IgD-negative memory B cell (primary cell): Measurements from ENCODE around the gene FBXO39. TPM values are rescaled to one million over a fixed set of nuclear protein-coding genes. Genes with fewer than 3 reads are reported as not detected.
"Not testable (repeated sequence)": the region's sequence is repeated elsewhere in the genome, so short reads cannot be mapped to it uniquely, and the experiment has no call there.

ENCODE experiments used
- H3K27ac Mint-ChIP-seq, 3 donors: one replicate each; pipeline ENCODE4 v1.8.0; 2020 to 2022; ENCODE audit warnings: mild to moderate bottlenecking in 3 of 3, mixed read lengths in 3 of 3, moderate library complexity in 1 of 3
- H3K27me3 Mint-ChIP-seq: one replicate; pipeline ENCODE4 v1.8.0; 2021; ENCODE audit warnings: mixed read lengths
- H3K36me3 Mint-ChIP-seq: one replicate; pipeline ENCODE4 v1.8.0; 2020; ENCODE audit warnings: mild to moderate bottlenecking, mixed read lengths
- H3K4me1 Mint-ChIP-seq, 3 donors: one replicate each; pipeline ENCODE4 v1.8.0; 2020 to 2022; ENCODE audit warnings: mixed read lengths in 3 of 3, mild to moderate bottlenecking in 1 of 3
- H3K4me3 Mint-ChIP-seq, 4 donors: one replicate each; pipeline ENCODE4 v1.8.0; 2020 to 2022; ENCODE audit warnings: mild to moderate bottlenecking in 4 of 4, mixed read lengths in 4 of 4, moderate library complexity in 3 of 4
- H3K9me3 Mint-ChIP-seq, 3 donors: one replicate each; pipeline ENCODE4 v1.8.0; 2020 to 2021; ENCODE audit warnings: mixed read lengths in 3 of 3, mild to moderate bottlenecking in 1 of 3
- polyA plus RNA-seq: library from polyadenylated mRNA; unstranded; fragments of 300-500 nt; fragmentation: Illumina TruSeq; gene quantifications from one replicate; pipeline ENCODE4 v1.2.3, GENCODE V29; 2021

The FBXO39 gene
- not detected for polyA plus RNA-seq

DNA sequence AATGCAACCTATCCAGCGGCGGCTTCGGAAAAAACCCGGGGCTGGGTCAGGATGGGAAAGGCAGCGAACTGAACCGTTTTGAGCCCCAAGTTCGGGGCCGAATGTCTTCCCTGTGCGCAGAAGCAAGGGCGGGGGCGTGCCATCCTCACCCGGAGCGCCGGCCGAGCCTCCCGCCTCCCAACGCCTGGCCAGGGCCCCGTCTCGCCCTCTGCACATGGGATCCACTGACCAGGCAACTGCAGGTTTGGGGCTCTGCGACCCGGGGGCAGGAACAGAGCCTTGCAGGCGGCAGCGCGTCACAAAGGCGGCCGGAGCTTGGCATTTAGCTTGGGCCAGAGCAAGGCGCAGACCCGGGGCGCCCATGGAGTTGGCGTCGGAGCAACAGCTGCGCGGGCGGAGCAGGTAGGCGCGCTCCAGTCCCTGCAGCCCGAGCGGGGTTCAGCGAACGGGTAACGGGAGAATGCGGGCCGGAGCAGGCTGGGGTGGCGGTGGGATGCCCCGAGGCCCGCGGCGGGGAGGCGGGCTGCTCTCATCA, at the start of gene FBXO39:
Gene FBXO39 (plus strand): TSS at position 345 of the 535 bp plus-strand sequence. CDS start 3,654 bp downstream, outside the sequence.
- H3K4me1 Mint-ChIP-seq = peaks cover 0 to 2% (median 0%) of the 10 kb centered on the region in 3 donors
- H3K4me3 Mint-ChIP-seq = no peak within 1 kb of the TSS

GRCh38 chr17:6729531-6729930, 46.5 kb upstream of the FBXO39 start:
- peaks cover 13% of the 10 kb centered on the region for H3K27me3 Mint-ChIP-seq
- peaks cover 2% of the 10 kb centered on the region for H3K36me3 Mint-ChIP-seq
- no peaks in the 10 kb centered on the region for H3K9me3 Mint-ChIP-seq
- H3K4me1 Mint-ChIP-seq = no peaks in the 10 kb centered on the region
- H3K4me3 Mint-ChIP-seq = no peak overlapping the region
- H3K27ac Mint-ChIP-seq = peak overlapping the region in 1 of 3 donors; percentile 13

More for the DNA sequence above, at the start of gene FBXO39:
- Mint-ChIP-seq H3K9me3 (peaks cover 12 to 27% (median 24%) of the 10 kb centered on the region in 3 donors), H3K36me3 (peaks cover 27% of the 10 kb centered on the region), H3K27ac (peak within 1 kb of the TSS in 1 of 3 donors; percentile 62), H3K27me3 (peaks cover 19% of the 10 kb centered on the region)

DNA sequence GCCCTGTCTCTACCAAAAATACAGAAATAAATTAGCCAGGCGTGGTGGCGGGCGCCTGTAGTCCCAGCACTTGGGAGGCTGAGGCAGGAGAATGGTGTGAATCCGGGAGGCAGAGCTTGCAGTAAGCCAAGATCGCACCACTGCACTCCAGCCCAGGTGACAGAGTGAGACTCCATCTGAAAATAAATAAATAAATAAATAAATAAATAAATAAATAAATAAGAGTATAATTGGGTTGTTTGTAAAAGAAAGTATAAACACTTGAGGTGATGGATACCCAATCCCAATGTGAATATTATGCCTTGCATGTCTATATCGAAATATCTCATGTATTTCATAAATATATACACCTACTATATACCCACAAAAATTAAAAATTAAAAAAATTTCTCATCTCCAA, 29.4 kb upstream of the FBXO39 start:
- H3K9me3 Mint-ChIP-seq, H3K27ac Mint-ChIP-seq, H3K4me1 Mint-ChIP-seq, H3K4me3 Mint-ChIP-seq, H3K36me3 Mint-ChIP-seq, H3K27me3 Mint-ChIP-seq: not testable (repeated sequence)

- peaks cover 0 to 3% (median 2%) of the 10 kb centered on the region in 3 donors for H3K4me1 Mint-ChIP-seq
- H3K36me3 Mint-ChIP-seq = peaks cover 2% of the 10 kb centered on the region
- no peak overlapping the region for H3K27ac Mint-ChIP-seq
- H3K4me3 Mint-ChIP-seq = no peak overlapping the region
- H3K9me3 Mint-ChIP-seq = no peaks in the 10 kb centered on the region
- peaks cover 5% of the 10 kb centered on the region for H3K27me3 Mint-ChIP-seq
Observed at GRCh38 chr17:6748617-6749016, 27.4 kb upstream of the FBXO39 start.

DNA sequence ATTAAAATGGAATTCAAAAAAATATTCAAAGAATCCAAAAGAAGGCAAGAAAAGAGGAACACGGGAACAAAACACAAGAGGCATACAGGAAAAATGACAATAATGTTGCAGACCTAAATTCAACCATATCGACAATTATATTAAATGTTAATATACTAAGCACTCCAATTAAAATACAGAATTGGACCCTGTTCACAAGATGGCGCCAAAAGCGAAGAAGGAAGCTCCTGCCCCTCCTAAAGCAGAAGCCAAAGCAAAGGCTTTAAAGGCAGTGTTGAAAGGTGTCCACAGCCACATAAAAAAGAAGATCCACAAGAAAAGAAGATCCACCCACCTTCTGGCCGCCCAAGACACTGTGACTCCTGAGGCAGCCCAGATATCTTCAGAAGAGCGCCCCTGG, 26.5 kb upstream of the FBXO39 start:
- H3K4me3 Mint-ChIP-seq = peak overlapping the region in 1 of 4 donors; percentile 42
- no peaks in the 10 kb centered on the region for H3K9me3 Mint-ChIP-seq
- H3K4me1 Mint-ChIP-seq = peaks cover 0 to 3% (median 2%) of the 10 kb centered on the region in 3 donors
- peaks cover 3% of the 10 kb centered on the region for H3K27me3 Mint-ChIP-seq
- peaks cover 2% of the 10 kb centered on the region for H3K36me3 Mint-ChIP-seq
- no peak overlapping the region for H3K27ac Mint-ChIP-seq

DNA sequence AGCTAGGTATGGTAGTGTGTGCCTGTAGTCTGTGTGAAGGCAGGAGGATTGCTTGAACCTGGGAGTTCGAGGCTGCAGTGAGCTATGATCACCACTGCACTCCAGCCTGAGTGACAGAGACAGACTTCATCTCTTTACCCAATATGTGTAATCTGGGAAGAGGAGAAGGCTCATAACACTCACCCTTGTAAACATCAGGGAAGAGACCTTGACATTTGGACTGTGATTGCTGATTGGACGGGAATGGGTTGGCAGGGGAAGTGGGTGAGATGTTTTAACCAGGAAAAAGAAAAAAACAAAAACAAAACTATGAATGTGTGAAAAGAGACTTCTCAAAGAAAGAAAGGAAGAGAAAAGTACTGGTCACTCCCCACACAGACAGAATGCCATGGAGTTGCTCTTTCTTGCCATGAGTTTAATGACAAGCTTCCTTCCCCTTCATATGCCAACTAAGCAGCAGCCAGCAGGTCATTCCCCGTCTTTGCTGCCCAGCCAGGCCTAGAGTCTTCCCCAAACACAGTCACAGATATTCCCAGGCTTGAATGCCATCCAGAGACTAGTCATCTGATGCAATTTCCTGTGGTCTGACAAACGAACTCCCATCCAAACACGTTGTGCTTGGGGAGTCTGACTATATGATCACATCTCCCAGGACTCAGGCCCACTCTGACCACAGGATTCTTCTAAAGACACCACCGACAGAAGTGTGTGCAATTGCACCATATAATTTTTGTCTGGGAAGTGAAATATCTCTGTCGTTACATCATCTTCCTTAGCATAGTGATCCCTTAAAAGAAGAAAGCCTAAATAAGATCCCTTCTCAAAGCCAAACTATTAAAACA, 23.7 kb upstream of the FBXO39 start:
- no peaks in the 10 kb centered on the region for H3K36me3 Mint-ChIP-seq
- H3K27ac Mint-ChIP-seq = peak overlapping the region in 2 of 3 donors; percentile 15 to 51
- H3K4me3 Mint-ChIP-seq = peak overlapping the region in 1 of 4 donors; percentile 30
- no peaks in the 10 kb centered on the region for H3K9me3 Mint-ChIP-seq
- no peaks in the 10 kb centered on the region for H3K27me3 Mint-ChIP-seq
- peaks cover 11 to 14% (median 12%) of the 10 kb centered on the region in 3 donors for H3K4me1 Mint-ChIP-seq

GRCh38 chr17:6753006-6753445, 23.0 kb upstream of the FBXO39 start:
- no peaks in the 10 kb centered on the region for H3K27me3 Mint-ChIP-seq
- peak overlapping the region in 2 of 4 donors; percentile 30 to 72 for H3K4me3 Mint-ChIP-seq
- peak overlapping the region in 1 of 3 donors; percentile 15 for H3K27ac Mint-ChIP-seq
- H3K36me3 Mint-ChIP-seq = peaks cover 1% of the 10 kb centered on the region
- no peaks in the 10 kb centered on the region for H3K9me3 Mint-ChIP-seq
- peaks cover 15 to 20% (median 18%) of the 10 kb centered on the region in 3 donors for H3K4me1 Mint-ChIP-seq

GRCh38 chr17:6753546-6753945, 22.5 kb upstream of the FBXO39 start:
- H3K4me1 Mint-ChIP-seq = peaks cover 18 to 22% (median 19%) of the 10 kb centered on the region in 3 donors
- peak overlapping the region in 2 of 4 donors; percentile 25 to 55 for H3K4me3 Mint-ChIP-seq
- no peak overlapping the region for H3K27ac Mint-ChIP-seq
- H3K9me3 Mint-ChIP-seq = no peaks in the 10 kb centered on the region
- H3K36me3 Mint-ChIP-seq = peaks cover 2% of the 10 kb centered on the region
- no peaks in the 10 kb centered on the region for H3K27me3 Mint-ChIP-seq

- no peaks in the 10 kb centered on the region for H3K9me3 Mint-ChIP-seq
- H3K4me1 Mint-ChIP-seq = peaks cover 18 to 22% (median 19%) of the 10 kb centered on the region in 3 donors
- peaks cover 3% of the 10 kb centered on the region for H3K27me3 Mint-ChIP-seq
- peak overlapping the region; percentile 91 to 100 (median 98) for H3K4me3 Mint-ChIP-seq
- H3K36me3 Mint-ChIP-seq = peaks cover 4% of the 10 kb centered on the region
- H3K27ac Mint-ChIP-seq = peak overlapping the region; percentile 26 to 92 (median 87)
Observed at GRCh38 chr17:6755281-6755680, 20.7 kb upstream of the FBXO39 start.

- H3K27me3 Mint-ChIP-seq = peaks cover 3% of the 10 kb centered on the region
- peaks cover 18 to 22% (median 19%) of the 10 kb centered on the region in 3 donors for H3K4me1 Mint-ChIP-seq
- H3K36me3 Mint-ChIP-seq = peaks cover 4% of the 10 kb centered on the region
Observed at GRCh38 chr17:6755731-6756184, 20.3 kb upstream of the FBXO39 start, which contains the start of gene XAF1. TSS of gene XAF1 (plus strand) at chr17:6756046. CDS start at chr17:6756079, 33 bp downstream.

DNA sequence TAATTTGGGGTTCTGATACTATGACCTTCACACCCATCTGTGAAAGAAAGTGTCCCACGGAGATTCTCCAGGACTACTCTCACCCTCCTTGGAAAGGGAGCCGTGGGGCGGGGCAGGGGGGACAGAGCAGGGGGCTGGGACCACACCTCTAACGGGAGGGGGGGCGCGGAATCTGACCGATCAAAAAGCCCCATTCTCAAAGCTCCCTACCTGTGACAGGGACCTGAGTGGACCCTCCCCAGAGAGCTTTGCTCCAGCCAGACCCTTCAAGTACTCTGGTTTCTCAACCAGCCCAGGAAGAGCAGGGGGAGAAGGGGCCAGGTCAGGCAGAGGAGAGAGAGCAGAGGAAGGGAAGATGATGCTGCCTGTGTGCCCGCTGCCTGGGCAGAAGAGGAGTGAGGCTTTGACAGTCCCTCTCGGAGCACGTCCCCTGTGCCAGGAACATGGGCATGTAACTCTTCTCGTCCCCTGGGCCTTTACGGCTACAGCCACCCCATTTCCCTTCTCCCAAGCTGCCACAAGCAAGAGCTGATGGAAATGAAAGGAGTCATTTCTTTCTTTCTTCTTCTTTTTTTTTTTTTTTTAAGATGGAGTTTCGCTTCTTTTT, 19.5 kb upstream of the FBXO39 start:
- peaks cover 18 to 22% (median 19%) of the 10 kb centered on the region in 3 donors for H3K4me1 Mint-ChIP-seq
- H3K27ac Mint-ChIP-seq = peak overlapping the region; percentile 56 to 92 (median 87)
- H3K4me3 Mint-ChIP-seq = peak overlapping the region; percentile 91 to 100 (median 98)
- peaks cover 4% of the 10 kb centered on the region for H3K36me3 Mint-ChIP-seq
- no peaks in the 10 kb centered on the region for H3K9me3 Mint-ChIP-seq
- H3K27me3 Mint-ChIP-seq = peaks cover 3% of the 10 kb centered on the region

More at GRCh38 chr17:6755731-6756184, 20.3 kb upstream of the FBXO39 start, which contains the start of gene XAF1:
- Mint-ChIP-seq H3K9me3 (no peaks in the 10 kb centered on the region), H3K4me3 (peak within 1 kb of the TSS; percentile 91 to 100 (median 98)), H3K27ac (peak within 1 kb of the TSS; percentile 56 to 92 (median 87))

DNA sequence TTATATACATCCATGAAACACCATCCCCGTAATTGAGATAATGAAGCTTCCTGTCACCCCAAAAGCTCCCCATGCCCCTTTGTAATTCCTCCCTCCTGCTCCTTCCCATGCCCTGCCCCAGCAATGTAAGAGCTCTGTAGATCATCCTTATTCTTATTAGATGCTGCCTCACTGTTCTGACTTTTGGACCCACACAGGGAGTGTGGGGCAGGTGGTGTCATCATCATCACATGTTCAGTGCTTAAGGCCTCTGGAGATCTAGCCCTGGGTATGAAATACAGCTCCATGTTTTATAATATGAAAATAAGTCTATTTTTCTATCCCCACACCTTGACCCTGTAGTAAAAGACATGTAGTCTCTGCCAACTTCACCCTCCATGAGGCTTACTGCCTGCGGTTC, 18.3 kb upstream of the FBXO39 start:
- Mint-ChIP-seq H3K27ac (peak overlapping the region in 1 of 3 donors; percentile 59), H3K4me1 (peaks cover 16 to 22% (median 19%) of the 10 kb centered on the region in 3 donors), H3K36me3 (peaks cover 9% of the 10 kb centered on the region), H3K27me3 (peaks cover 3% of the 10 kb centered on the region), H3K9me3 (no peaks in the 10 kb centered on the region), H3K4me3 (peak overlapping the region in 3 of 4 donors; percentile 61 to 91 (median 80))

- Mint-ChIP-seq H3K27ac (no peak overlapping the region), H3K9me3 (peaks cover 4 to 14% (median 9%) of the 10 kb centered on the region in 3 donors), H3K4me1 (peaks cover 7 to 12% (median 11%) of the 10 kb centered on the region in 3 donors), H3K4me3 (no peak overlapping the region), H3K27me3 (peaks cover 3% of the 10 kb centered on the region), H3K36me3 (peaks cover 41% of the 10 kb centered on the region)
Observed at GRCh38 chr17:6761779-6762178, 14.2 kb upstream of the FBXO39 start.

DNA sequence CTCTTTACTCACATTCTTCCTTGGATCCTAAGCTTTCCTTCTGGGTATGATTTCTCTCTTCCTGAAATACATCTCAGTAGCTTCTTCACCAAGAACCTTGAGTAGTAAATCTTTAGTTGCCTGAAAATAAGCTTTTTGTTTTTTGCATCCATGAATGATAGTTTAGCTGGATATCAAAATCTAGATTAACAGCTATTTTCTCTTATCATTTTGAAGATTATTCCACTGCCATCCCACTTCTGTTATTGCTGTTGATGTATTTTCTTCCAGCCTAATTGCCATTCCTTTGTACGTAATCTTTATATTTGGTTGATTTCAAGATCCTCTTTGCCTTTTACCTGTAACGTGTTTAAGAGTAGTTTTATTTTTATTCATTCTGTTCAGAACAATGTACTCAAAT, 7.6 kb upstream of the FBXO39 start:
- Mint-ChIP-seq H3K36me3 (peaks cover 81% of the 10 kb centered on the region), H3K9me3 (peaks cover 21 to 54% (median 37%) of the 10 kb centered on the region in 3 donors), H3K27ac (no peak overlapping the region), H3K27me3 (no peaks in the 10 kb centered on the region), H3K4me1 (no peaks in the 10 kb centered on the region), H3K4me3 (no peak overlapping the region)
